Measurements from ENCODE around the gene ZNF467.

DNA sequence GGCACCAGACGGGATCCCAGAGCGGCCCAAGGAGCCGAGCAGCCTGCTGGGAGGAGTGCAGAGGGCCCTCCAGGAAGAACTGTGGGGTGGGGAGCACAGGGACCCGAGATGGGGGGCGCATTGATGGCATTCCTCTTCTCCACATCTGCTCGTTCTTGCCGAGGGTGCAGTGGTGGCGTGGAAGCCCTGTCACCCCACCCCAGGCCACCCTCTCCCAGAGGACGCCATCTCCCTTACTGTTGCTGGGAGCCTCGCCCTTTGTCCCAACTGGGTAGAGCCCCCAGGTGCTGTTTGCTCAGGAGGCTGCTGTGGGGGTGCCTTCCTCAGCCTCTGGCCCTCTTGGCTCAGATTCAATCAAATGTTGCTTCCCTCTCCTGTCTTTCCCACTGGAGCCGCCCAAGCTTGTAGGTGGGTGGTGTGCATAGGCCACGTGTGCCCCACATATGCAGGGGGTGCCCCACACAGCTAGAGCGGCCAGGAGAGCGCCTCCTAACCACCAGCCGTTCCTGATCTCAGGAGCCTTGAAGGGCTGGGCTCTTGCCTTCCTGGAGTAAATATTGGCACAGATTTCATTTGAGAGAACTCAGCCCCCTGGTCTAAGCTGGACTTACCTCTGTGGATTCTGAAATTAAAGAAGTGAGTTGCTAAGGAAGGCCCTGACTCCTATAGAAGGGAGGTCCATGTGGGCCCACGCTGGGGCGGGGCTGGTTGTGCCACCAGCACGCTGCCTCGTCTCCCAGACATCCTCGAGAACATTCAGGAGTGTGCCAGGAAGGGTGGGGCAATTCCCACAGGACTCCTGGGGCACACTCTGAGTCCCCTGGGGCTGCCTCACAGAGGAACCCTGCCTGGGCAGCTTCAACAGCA, 39.2 kb downstream of the ZNF467 start:
- TF ChIP-seq POLR2A (IDR thresholded peaks at IDR 0.05) (no peak), POLR2AphosphoS5 (IDR thresholded peaks at IDR 0.05) (no peak)
- TF ChIP-seq, protein P1, sequence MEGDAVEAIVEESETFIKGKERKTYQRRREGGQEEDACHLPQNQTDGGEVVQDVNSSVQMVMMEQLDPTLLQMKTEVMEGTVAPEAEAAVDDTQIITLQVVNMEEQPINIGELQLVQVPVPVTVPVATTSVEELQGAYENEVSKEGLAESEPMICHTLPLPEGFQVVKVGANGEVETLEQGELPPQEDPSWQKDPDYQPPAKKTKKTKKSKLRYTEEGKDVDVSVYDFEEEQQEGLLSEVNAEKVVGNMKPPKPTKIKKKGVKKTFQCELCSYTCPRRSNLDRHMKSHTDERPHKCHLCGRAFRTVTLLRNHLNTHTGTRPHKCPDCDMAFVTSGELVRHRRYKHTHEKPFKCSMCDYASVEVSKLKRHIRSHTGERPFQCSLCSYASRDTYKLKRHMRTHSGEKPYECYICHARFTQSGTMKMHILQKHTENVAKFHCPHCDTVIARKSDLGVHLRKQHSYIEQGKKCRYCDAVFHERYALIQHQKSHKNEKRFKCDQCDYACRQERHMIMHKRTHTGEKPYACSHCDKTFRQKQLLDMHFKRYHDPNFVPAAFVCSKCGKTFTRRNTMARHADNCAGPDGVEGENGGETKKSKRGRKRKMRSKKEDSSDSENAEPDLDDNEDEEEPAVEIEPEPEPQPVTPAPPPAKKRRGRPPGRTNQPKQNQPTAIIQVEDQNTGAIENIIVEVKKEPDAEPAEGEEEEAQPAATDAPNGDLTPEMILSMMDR (IDR thresholded peaks at IDR 0.05): no peak
